NT2/D1 (cell line): ENCODE results near the gene HPCAL4.

Experiments
- DNase-seq: peaks from one replicate; pipeline ENCODE4 v3.0.0-alpha.2; 2011; ENCODE audit warnings: low read depth, low spot score
- H3K27me3 ChIP-seq: 2 replicates; pipeline ENCODE4 v1.6.0; 2011; ENCODE audit warnings: mild to moderate bottlenecking; ENCODE audit not compliant: insufficient read length, insufficient read depth
- H3K36me3 ChIP-seq: 2 replicates; pipeline ENCODE4 v1.6.1; 2011; ENCODE audit warnings: mild to moderate bottlenecking, low read length, mixed read lengths; ENCODE audit not compliant: insufficient read depth, insufficient read length
- H3K4me1 ChIP-seq: 2 replicates; pipeline ENCODE4 v1.5.1; 2011; ENCODE audit not compliant: insufficient read depth, insufficient read length
- H3K4me3 ChIP-seq: 2 replicates; pipeline ENCODE4 v1.5.1; 2011; ENCODE audit warnings: low read depth; ENCODE audit not compliant: insufficient read length
- H3K9ac ChIP-seq: 2 replicates; pipeline ENCODE4 v1.6.0; 2011; ENCODE audit warnings: low read depth; ENCODE audit not compliant: insufficient read length
- H3K9me3 ChIP-seq: 2 replicates; pipeline ENCODE4 v1.5.1; 2011; ENCODE audit warnings: mild to moderate bottlenecking, low read length; ENCODE audit not compliant: insufficient read depth
- SUZ12 ChIP-seq: IDR thresholded peaks from 2 replicates; pipeline ENCODE4 v1.6.1; 2011; ENCODE audit not compliant: insufficient read length, insufficient read depth; ENCODE audit errors: extremely low read depth
- YY1 ChIP-seq: IDR thresholded peaks from 2 replicates; pipeline ENCODE4 v1.6.1; 2011; ENCODE audit not compliant: insufficient read length, insufficient read depth
- ZNF274 ChIP-seq: IDR thresholded peaks from 2 replicates; pipeline ENCODE4 v1.6.1; 2011; ENCODE audit warnings: mild to moderate bottlenecking, low read depth, low read length

The HPCAL4 gene

GRCh38 chr1:39657923-39658485 is 33.2 kb downstream of the HPCAL4 start:
- no peak overlapping the region for H3K4me3 ChIP-seq
- H3K27me3 ChIP-seq: peaks cover 99% of the 10 kb centered on the region
- no peak overlapping the region for H3K9ac ChIP-seq
- DNase-seq: peak; percentile 78
- no peaks in the 10 kb centered on the region for H3K4me1 ChIP-seq
- H3K36me3 ChIP-seq: no peaks in the 10 kb centered on the region
- TF ChIP-seq SUZ12: no peak
- TF ChIP-seq ZNF274: no peak
- TF ChIP-seq YY1: no peak
- no peaks in the 10 kb centered on the region for H3K9me3 ChIP-seq

GRCh38 chr1:39657402-39657801 is 33.8 kb downstream of the HPCAL4 start:
- Histone ChIP-seq H3K9me3 (no peaks in the 10 kb centered on the region), H3K27me3 (peaks cover 99% of the 10 kb centered on the region), H3K4me3 (no peak overlapping the region), H3K9ac (no peak overlapping the region), H3K4me1 (no peaks in the 10 kb centered on the region), H3K36me3 (no peaks in the 10 kb centered on the region)
- no peak for TF ChIP-seq ZNF274
- no peak for TF ChIP-seq YY1
- TF ChIP-seq SUZ12: no peak
- DNase-seq: no peak

GRCh38 chr1:39656391-39656790 is 34.8 kb downstream of the HPCAL4 start:
- no peaks in the 10 kb centered on the region for H3K9me3 ChIP-seq
- H3K4me3 ChIP-seq: no peak overlapping the region
- H3K9ac ChIP-seq: no peak overlapping the region
- TF ChIP-seq YY1 (no peak), ZNF274 (no peak), SUZ12 (no peak)
- H3K36me3 ChIP-seq: no peaks in the 10 kb centered on the region
- no peaks in the 10 kb centered on the region for H3K4me1 ChIP-seq
- DNase-seq: no peak
- peaks cover 95% of the 10 kb centered on the region for H3K27me3 ChIP-seq

- H3K36me3 ChIP-seq: no peaks in the 10 kb centered on the region
- no peak for DNase-seq
Measured at GRCh38 chr1:39655578-39656268, 35.5 kb downstream of the HPCAL4 start.

GRCh38 chr1:39654291-39654690 is 36.9 kb downstream of the HPCAL4 start:
- H3K4me3 ChIP-seq: no peak overlapping the region
- TF ChIP-seq YY1 (no peak), SUZ12 (no peak), ZNF274 (no peak)
- H3K9ac ChIP-seq: no peak overlapping the region
- H3K9me3 ChIP-seq: no peaks in the 10 kb centered on the region
- DNase-seq: no peak
- H3K36me3 ChIP-seq: no peaks in the 10 kb centered on the region
- peaks cover 93% of the 10 kb centered on the region for H3K27me3 ChIP-seq
- H3K4me1 ChIP-seq: no peaks in the 10 kb centered on the region

More at GRCh38 chr1:39655578-39656268, 35.5 kb downstream of the HPCAL4 start:
- Histone ChIP-seq H3K27me3 (peaks cover 95% of the 10 kb centered on the region), H3K9ac (no peak overlapping the region), H3K4me3 (no peak overlapping the region), H3K9me3 (no peaks in the 10 kb centered on the region), H3K4me1 (no peaks in the 10 kb centered on the region)
- TF ChIP-seq YY1 (no peak), SUZ12 (no peak), ZNF274 (no peak)

GRCh38 chr1:39653546-39654031 is 37.6 kb downstream of the HPCAL4 start:
- Histone ChIP-seq H3K9ac (no peak overlapping the region), H3K4me1 (no peaks in the 10 kb centered on the region), H3K9me3 (no peaks in the 10 kb centered on the region), H3K36me3 (no peaks in the 10 kb centered on the region), H3K27me3 (peaks cover 88% of the 10 kb centered on the region), H3K4me3 (no peak overlapping the region)
- DNase-seq: peak; percentile 55
- no peak for TF ChIP-seq SUZ12
- TF ChIP-seq ZNF274: no peak
- no peak for TF ChIP-seq YY1

- no peak for DNase-seq
- Histone ChIP-seq H3K9me3 (no peaks in the 10 kb centered on the region), H3K36me3 (no peaks in the 10 kb centered on the region), H3K4me1 (no peaks in the 10 kb centered on the region), H3K9ac (no peak overlapping the region), H3K27me3 (peaks cover 88% of the 10 kb centered on the region), H3K4me3 (no peak overlapping the region)
- TF ChIP-seq SUZ12: no peak
- TF ChIP-seq ZNF274: no peak
- TF ChIP-seq YY1: no peak
Measured at GRCh38 chr1:39652554-39652953, 38.7 kb downstream of the HPCAL4 start.

GRCh38 chr1:39652105-39652504 is 39.1 kb downstream of the HPCAL4 start:
- Histone ChIP-seq H3K4me1 (peaks cover 3% of the 10 kb centered on the region), H3K4me3 (no peak overlapping the region), H3K9ac (no peak overlapping the region), H3K9me3 (no peaks in the 10 kb centered on the region), H3K27me3 (peaks cover 88% of the 10 kb centered on the region), H3K36me3 (no peaks in the 10 kb centered on the region)
- TF ChIP-seq ZNF274 (no peak), SUZ12 (no peak), YY1 (no peak)
- no peak for DNase-seq
